Sigmoid colon (tissue), 7 donors: ENCODE measurements around the gene FAM118A. TPM values are rescaled to one million over a fixed set of nuclear protein-coding genes. Genes with fewer than 3 reads are reported as not detected.

ENCODE experiments used
- DNase-seq: peaks from one replicate; pipeline ENCODE4 v3.0.0-alpha.2; 2019
- H3K27ac ChIP-seq, 4 donors: fragments of 200-600 bp; sonication (generic); one replicate each; pipeline ENCODE4 v1.5.1; 2016 to 2019; ENCODE audit warnings: mild to moderate bottlenecking in 1 of 4
- H3K27me3 ChIP-seq, 3 donors: fragments of 200-600 bp; sonication (generic); one replicate each; pipeline ENCODE4 v1.5.1; 2019; ENCODE audit warnings: mild to moderate bottlenecking in 1 of 3
- H3K36me3 ChIP-seq, 4 donors: fragments of 200-600 bp; sonication (generic); one replicate each; pipeline ENCODE4 v1.5.1; 2016 to 2019
- H3K4me1 ChIP-seq, 4 donors: fragments of 200-600 bp; sonication (generic); one replicate each; pipeline ENCODE4 v1.5.1; 2017 to 2019
- H3K4me3 ChIP-seq, 4 donors: fragments of 200-600 bp; sonication (generic); one replicate each; pipeline ENCODE4 v1.5.1; 2017 to 2019; ENCODE audit warnings: mild to moderate bottlenecking in 2 of 4, moderate library complexity in 1 of 4
- H3K9me3 ChIP-seq, 4 donors: fragments of 200-600 bp in 3 of 4; sonication (generic) in 3 of 4; one replicate each; pipeline versions ENCODE4 v1.5.1 to v1.6.1; 2013 to 2019
- EP300 ChIP-seq, 4 donors: sonication (generic); formaldehyde crosslinking; IDR thresholded peaks; one replicate each; pipeline ENCODE4 v1.6.1; 2017; ENCODE audit warnings: antibody characterized with exemption in 4 of 4
- POLR2A ChIP-seq, 2 donors: fragments of 450-650 bp; IDR thresholded peaks; one replicate each; pipeline ENCODE4 v1.6.1; 2016; ENCODE audit warnings: antibody characterized with exemption in 2 of 2, mild to moderate bottlenecking in 2 of 2, moderate library complexity in 2 of 2
- POLR2AphosphoS5 ChIP-seq, 4 donors: sonication (generic); formaldehyde crosslinking; IDR thresholded peaks; one replicate each; pipeline ENCODE4 v1.6.1; 2017; ENCODE audit warnings: antibody characterized with exemption in 4 of 4
- WGBS, 2 donors: extraction: QIAGEN DNeasy Blood & Tissue Kit; methylation state at CpG; one replicate each; pipeline ENCODE4 v1.1.7; 2013; 5-methylcytosine and 5-hydroxymethylcytosine counted together
- intact Hi-C: fragments of 100-400 bp; cut with DNase I; formaldehyde crosslinking; loops from one replicate; pipeline ENCODE4 v1.15.1; 2023
- polyA plus RNA-seq, 3 donors: library from polyadenylated mRNA; stranded (reverse); fragments of 200-250 nt; gene quantifications; one replicate each; pipeline ENCODE4 v1.2.3, GENCODE V29; 2013
- total RNA-seq, 4 donors: library from RNA; depleted of rRNA; stranded (reverse); fragments of >200 nt; gene quantifications; one replicate each; pipeline ENCODE4 v1.1.0, GENCODE V29; 2016
- TF ChIP-seq, protein P1 (sequence below), 4 experiments: fragments of 450-650 bp in 3 of 4; fragments of 200-600 bp in 1 of 4; IDR thresholded peaks; one replicate each; pipeline ENCODE4 v1.5.1; 2016 to 2019; ENCODE audit warnings: antibody characterized with exemption in 4 of 4, mild to moderate bottlenecking in 3 of 4, moderate library complexity in 2 of 4
- donor health status: healthy with polysubstance abuse.
- donor health status: Bipolar disorder and iron deficiency.
- donor health status: healthy.

Gene FAM118A
- total and polyA plus RNA-seq, 7 donors: 7.2 to 126 (median 18.8) TPM

DNA sequence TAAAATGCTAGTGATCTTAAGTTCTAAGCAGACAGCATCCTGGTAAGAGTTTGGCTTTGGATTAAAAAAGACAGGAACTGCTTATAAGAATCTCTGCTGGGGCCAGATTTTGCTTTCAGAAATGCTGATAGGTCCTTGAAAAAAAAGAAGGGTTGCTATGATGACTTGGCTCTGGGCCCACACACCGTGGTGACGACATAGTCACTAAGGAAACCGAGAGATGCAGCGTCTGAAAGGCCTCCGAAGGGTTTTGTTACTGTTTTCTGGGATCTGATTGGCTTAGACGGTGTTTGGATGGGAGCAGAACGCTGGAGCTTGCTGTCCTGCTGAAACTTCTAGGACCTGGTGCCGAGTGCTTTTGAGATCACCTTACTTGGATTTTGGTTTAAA, 8.4 kb downstream of the FAM118A start:
- intact Hi-C loops: loop anchor here (5.0 kb wide), 1 partner anchor 234 kb away; no protein-coding TSS in a partner anchor
- Histone ChIP-seq H3K4me1 (peaks cover 0 to 32% (median 28%) of the 10 kb centered on the region in 4 donors), H3K4me3 (peak overlapping the region in 2 of 4 donors; percentile 2 to 11), H3K27ac (peak overlapping the region; percentile 81 to 92 (median 90)), H3K9me3 (no peaks in the 10 kb centered on the region), H3K36me3 (peaks cover 5 to 11% (median 9%) of the 10 kb centered on the region in 4 donors), H3K27me3 (no peaks in the 10 kb centered on the region)
- 9 to 13% methylated on average over 8 of the region's 8 CpGs for WGBS, 2 donors
- peak; percentile 94 for DNase-seq
- TF ChIP-seq EP300 (IDR thresholded peaks at IDR 0.05): peak in 1 of 4 donors; percentile 27
- TF ChIP-seq, protein P1, sequence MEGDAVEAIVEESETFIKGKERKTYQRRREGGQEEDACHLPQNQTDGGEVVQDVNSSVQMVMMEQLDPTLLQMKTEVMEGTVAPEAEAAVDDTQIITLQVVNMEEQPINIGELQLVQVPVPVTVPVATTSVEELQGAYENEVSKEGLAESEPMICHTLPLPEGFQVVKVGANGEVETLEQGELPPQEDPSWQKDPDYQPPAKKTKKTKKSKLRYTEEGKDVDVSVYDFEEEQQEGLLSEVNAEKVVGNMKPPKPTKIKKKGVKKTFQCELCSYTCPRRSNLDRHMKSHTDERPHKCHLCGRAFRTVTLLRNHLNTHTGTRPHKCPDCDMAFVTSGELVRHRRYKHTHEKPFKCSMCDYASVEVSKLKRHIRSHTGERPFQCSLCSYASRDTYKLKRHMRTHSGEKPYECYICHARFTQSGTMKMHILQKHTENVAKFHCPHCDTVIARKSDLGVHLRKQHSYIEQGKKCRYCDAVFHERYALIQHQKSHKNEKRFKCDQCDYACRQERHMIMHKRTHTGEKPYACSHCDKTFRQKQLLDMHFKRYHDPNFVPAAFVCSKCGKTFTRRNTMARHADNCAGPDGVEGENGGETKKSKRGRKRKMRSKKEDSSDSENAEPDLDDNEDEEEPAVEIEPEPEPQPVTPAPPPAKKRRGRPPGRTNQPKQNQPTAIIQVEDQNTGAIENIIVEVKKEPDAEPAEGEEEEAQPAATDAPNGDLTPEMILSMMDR (IDR thresholded peaks at IDR 0.05): no peak
- no peak for TF ChIP-seq POLR2A (IDR thresholded peaks at IDR 0.05)
- TF ChIP-seq POLR2AphosphoS5 (IDR thresholded peaks at IDR 0.05): no peak

DNA sequence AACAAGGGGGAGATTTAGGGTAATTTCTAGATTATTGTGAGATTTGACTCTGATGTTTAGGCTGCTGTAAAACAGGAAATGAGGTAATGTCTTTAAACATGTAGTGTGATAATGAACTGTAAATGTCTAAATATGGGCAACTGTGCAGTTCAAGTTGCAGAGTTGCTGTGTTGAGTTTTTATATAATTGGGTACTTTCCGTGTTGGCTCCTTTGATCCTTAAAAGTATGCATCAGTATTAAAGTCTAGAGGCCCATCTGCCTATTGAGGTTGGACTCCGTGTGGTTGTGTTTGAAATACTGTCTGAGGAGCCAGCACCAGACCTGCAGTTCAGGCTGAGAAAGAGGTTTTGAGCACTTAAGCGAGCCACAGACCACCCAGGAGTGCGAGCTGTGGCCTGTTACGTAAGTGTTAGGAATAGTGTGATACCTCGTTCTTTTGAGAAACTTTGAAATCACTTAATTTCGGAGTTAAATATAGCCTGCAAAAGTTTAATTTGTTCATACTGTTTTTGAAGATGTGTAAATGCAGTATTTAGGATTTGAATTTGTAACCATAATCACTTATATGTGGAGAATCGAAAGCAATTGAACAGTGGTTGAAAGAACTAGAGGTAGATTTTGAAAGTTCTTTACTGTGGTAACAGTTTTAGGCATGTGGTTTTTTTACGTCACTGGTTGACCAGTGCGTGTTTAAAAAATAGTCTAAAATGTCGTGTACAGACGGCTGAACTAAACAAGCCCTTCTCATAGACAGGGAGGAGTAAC, 9.0 kb downstream of the FAM118A start:
- Histone ChIP-seq H3K27ac (peak overlapping the region; percentile 81 to 92 (median 90)), H3K27me3 (no peaks in the 10 kb centered on the region), H3K9me3 (no peaks in the 10 kb centered on the region), H3K36me3 (peaks cover 11 to 15% (median 15%) of the 10 kb centered on the region in 4 donors), H3K4me3 (peak overlapping the region in 1 of 4 donors; percentile 2), H3K4me1 (peaks cover 0 to 32% (median 28%) of the 10 kb centered on the region in 4 donors)
- intact Hi-C loops: loop anchor here (5.0 kb wide), 1 partner anchor 234 kb away; no protein-coding TSS in a partner anchor
- TF ChIP-seq POLR2AphosphoS5 (IDR thresholded peaks at IDR 0.05): no peak
- TF ChIP-seq, protein P1 (IDR thresholded peaks at IDR 0.05): no peak
- no peak for TF ChIP-seq POLR2A (IDR thresholded peaks at IDR 0.05)
- no peak for TF ChIP-seq EP300 (IDR thresholded peaks at IDR 0.05)
- WGBS, 2 donors: 49 to 64% methylated on average over 12 of the region's 12 CpGs
- no peak for DNase-seq

DNA sequence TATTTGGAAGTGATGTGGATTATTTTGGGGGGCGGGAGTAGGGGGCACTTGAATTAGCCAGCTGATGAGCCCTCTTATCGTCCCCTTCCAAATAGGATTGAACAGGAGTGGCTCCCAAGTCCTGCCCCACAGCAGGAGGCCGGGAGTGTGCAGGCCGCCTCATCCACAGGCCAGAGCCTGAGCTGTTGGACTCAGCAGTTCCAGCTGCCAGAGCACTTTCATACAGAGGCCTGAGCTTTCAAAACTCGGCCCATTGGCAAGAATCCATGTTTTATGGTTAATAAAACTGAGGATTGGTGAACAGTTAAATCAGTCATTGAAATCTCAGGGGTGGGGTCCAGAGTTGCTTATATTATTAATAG, 9.6 kb downstream of the FAM118A start:
- H3K27ac ChIP-seq: peak overlapping the region; percentile 81 to 92 (median 90)
- H3K9me3 ChIP-seq: no peaks in the 10 kb centered on the region
- intact Hi-C loops: loop anchor here (5.0 kb wide), 1 partner anchor 233 kb away; no protein-coding TSS in a partner anchor
- whole genome bisulfite sequencing, 2 donors: 26 to 60% methylated on average over 5 of the region's 5 CpGs
- H3K4me1 ChIP-seq: peaks cover 0 to 32% (median 28%) of the 10 kb centered on the region in 4 donors
- H3K4me3 ChIP-seq: no peak overlapping the region
- TF ChIP-seq POLR2AphosphoS5 (IDR thresholded peaks at IDR 0.05): no peak
- H3K36me3 ChIP-seq: peaks cover 16 to 21% (median 20%) of the 10 kb centered on the region in 4 donors
- peak; percentile 85 for DNase-seq
- no peaks in the 10 kb centered on the region for H3K27me3 ChIP-seq

DNA sequence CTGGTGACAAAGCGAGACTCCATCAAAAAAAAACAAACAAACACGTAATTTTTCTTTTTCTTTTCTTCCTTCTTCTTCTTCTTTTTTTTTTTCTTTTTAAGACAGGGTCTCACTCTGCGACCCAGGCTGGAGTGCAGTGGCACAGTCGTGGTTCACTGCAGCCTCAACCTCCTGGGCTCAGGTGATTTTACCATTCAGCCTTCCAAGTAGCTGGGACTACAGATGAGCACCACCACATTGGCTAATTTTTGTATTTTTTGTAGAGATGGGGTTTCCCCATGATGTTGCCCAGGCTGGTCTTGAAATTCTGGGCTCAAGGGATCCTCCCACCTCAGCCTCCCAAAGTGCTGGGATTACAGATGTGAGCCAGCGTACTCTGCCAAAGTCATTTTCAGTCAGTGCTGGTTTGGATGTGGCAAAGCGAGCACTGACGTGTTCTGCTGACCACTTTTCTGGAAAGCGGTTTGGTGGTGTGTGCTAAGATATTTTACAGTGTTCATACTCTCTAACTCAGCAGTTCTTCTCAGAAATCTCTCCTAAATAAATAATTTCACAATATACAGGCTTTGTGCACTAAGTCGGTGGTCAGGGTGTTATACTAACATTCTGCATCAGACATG, 10.7 kb downstream of the FAM118A start:
- TF ChIP-seq, protein P1 (IDR thresholded peaks at IDR 0.05): no peak
- TF ChIP-seq EP300 (IDR thresholded peaks at IDR 0.05) (no peak), POLR2A (IDR thresholded peaks at IDR 0.05) (no peak), POLR2AphosphoS5 (IDR thresholded peaks at IDR 0.05) (no peak)
- Histone ChIP-seq H3K36me3 (peaks cover 20 to 26% (median 24%) of the 10 kb centered on the region in 4 donors), H3K4me3 (no peak overlapping the region), H3K4me1 (peaks cover 0 to 32% (median 28%) of the 10 kb centered on the region in 4 donors), H3K27ac (peak overlapping the region; percentile 81 to 92 (median 90)), H3K9me3 (no peaks in the 10 kb centered on the region), H3K27me3 (no peaks in the 10 kb centered on the region)
- intact Hi-C loops: no loop called here
- DNase-seq: no peak
- WGBS, 2 donors: 83 to 86% methylated on average over 9 of the region's 9 CpGs

DNA sequence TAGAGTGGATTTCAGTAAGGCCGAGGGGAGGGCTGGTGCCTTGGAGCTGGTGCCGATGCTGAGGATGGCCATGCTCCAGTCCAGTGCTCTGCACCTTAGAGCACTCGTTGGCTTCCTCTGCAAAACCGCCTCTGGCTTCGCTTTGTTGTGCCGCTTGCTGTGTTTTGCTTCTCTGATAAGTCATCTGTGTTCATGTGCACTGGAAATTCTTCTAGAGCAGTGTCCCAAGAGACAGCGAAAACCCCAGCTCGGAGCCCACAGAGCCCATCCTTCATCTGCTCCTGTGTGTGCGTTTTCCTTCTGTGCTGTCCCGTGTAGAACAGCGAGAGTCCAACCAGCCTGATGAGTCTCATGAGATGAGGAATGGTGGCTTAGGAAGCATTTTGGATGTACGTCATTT, 12.1 kb downstream of the FAM118A start:
- H3K27me3 ChIP-seq: no peaks in the 10 kb centered on the region
- DNase-seq: no peak
- peaks cover 0 to 32% (median 28%) of the 10 kb centered on the region in 4 donors for H3K4me1 ChIP-seq
- H3K27ac ChIP-seq: no peak overlapping the region
- no peaks in the 10 kb centered on the region for H3K9me3 ChIP-seq
- no peak for TF ChIP-seq POLR2A (IDR thresholded peaks at IDR 0.05)
- TF ChIP-seq EP300 (IDR thresholded peaks at IDR 0.05): no peak
- no peak for TF ChIP-seq POLR2AphosphoS5 (IDR thresholded peaks at IDR 0.05)
- no peak overlapping the region for H3K4me3 ChIP-seq
- intact Hi-C loops: no loop called here
- H3K36me3 ChIP-seq: peaks cover 20 to 33% (median 27%) of the 10 kb centered on the region in 4 donors
- 80 to 93% methylated on average over 12 of the region's 12 CpGs for WGBS, 2 donors
